Raji (cell line): ENCODE measurements around the gene GTF2H4.

Source experiments
- POLR2A ChIP-seq: IDR thresholded peaks from 2 replicates; pipeline ENCODE4 v1.6.1; 2011; ENCODE audit warnings: low read depth, low read length, control low read depth; ENCODE audit not compliant: insufficient read depth

GTF2H4 gene

DNA sequence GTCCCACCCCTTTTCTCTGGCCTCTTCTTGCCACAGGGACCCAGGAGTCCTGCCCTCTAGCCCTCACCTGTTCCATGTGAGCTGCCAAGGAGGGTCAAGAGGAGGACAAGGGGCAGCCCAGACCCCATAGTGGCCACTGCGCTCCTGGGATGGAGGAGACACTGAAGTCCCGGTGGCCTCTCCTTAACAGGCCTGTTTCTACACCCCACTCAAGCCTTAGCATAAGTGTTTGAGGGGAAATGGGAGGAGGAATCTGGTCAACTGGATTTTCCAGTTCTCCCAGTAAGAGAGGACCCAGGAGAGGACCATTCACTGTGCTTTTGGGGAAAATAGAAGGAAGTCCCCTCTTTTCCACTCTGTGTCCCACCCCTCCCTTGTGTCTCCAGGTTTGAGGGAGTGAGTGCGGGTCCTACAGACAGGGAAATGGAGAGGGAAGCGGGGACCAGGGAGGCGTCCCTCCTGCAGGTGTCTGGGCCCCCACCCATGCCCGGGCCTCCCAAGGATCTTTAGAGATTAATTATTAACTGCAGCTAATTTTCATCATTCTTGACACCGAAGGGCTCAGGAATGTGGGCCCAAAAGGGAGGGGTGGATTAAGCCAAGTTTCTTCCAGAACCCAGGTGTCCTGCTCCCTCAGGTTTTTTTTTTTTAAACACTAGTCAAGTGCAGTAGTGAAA, 24.1 kb downstream of the GTF2H4 start, which contains the start of gene SFTA2:
Gene SFTA2 (minus strand): TSS at position 202 of the 677 bp plus-strand sequence. CDS start 74 bp downstream, at position 128.
- no peak for TF ChIP-seq POLR2A

GRCh38 chr6:30932665-30933365, 24.8 kb downstream of the GTF2H4 start:
- no peak for TF ChIP-seq POLR2A

GRCh38 chr6:30935018-30935417, 27.0 kb downstream of the GTF2H4 start:
- no peak for TF ChIP-seq POLR2A

- no peak for TF ChIP-seq POLR2A
Observed at GRCh38 chr6:30937265-30937664, 29.3 kb downstream of the GTF2H4 start.

- no peak for TF ChIP-seq POLR2A
Observed at GRCh38 chr6:30938730-30939129, 30.7 kb downstream of the GTF2H4 start.

- no peak for TF ChIP-seq POLR2A
Observed at GRCh38 chr6:30939473-30939872, 31.5 kb downstream of the GTF2H4 start.

DNA sequence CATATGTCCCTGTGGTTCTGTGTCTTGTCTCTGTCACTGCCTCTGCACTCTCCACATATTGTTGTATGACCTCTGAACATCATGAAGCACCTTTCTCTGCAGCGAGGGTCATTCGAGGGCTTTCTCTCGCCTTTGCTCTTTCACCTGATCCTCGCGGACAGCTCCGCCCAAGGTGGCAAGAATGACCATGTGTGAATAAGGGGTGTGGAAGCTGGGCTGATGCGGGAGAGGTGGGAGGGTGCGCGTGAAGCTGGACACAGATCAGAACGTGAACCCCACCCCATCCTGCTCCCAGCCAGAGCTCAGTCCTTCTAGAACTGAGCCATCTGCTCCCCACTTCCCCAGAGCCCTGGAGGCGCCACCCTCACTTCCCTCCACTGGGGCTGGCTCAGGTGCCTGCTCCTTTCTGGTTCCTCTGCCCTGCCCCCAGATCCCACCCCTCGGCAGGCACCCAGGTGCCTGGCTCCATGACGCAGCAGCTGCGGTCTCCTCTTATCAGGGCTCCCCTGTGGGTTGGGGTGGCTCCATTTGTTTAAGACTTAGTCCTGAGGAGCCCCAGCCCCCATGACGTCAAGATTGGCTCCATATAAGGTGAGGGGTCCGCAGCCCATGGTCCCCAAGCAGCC, 32.5 kb downstream of the GTF2H4 start, which contains the start of gene MUCL3:
Gene MUCL3 (plus strand): TSS at position 613 of the 626 bp plus-strand sequence. CDS start 27 bp downstream, outside the sequence.
- TF ChIP-seq POLR2A = no peak

DNA sequence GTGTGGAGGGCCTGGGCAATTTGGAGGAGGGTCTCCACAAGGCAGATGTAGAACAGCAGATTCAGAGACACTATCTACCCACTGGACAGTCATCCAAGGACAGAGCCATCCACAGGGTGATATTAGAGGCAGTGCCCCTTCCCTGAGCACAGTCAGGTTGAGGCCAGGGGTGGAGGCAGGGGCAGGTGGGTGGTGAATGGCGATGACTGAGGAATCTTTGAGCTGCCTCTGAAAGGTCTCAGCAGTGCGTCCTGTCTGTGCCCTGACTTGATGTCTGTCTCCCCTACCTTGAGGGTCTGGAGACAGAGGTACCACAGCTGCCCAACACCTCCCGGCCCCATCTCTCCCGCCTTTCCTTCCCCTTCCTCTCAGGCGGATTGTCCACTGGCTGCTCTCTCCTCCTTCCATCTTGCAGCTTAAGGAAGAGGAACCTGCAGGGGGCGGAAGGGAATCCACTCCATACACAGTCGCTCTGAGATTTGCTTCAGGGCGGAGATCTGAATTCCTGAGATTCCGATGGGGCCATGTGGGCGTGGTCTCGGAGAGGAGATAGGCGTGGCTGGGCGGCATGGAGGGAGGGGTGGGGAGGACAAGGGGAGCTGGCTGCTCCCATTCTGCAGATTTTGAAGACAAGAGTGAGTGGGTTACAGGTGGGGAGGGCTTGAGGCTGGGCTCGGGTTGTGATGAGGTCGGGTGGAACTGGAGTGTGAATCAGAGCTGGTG, 34.5 kb downstream of the GTF2H4 start:
- no peak for TF ChIP-seq POLR2A

DNA sequence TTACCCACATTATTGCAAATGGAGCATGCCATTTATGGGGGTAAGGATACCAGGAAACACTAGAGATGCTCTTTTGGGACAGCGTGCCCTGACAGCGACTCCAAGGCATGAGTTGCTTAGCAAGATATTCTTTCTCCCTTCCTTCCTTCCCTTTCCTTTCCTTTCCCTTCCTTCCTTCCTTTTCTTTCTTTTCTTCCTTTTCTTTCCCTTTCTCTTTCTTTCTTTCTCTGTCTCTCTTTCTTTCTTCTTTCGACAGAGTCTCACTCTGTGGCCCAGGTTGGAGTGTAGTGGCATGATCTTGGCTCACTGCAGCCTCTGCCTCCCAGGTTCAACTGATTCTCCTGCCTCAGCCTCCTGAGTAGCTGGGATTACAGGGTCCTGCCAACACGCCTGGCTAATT, 36.0 kb downstream of the GTF2H4 start:
- no peak for TF ChIP-seq POLR2A

DNA sequence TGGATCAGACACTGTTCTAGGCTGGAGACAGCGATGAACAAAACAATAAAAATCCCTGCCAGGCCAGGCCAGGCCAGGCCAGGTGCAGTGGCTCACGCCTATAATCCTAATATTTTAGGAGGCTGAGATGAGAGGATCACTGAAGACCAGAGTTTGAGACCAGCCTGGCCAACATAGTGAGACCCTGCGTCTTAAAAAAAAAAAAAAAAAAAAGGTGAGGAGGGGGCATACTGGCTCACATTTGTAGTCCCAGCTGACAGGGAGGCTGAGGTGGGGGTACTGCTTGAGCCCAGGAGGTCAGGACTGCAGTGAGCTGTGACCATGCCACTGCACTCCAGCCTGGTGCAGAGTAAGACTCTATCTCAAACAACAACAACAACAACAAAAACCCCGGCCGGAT, 37.3 kb downstream of the GTF2H4 start:
- TF ChIP-seq POLR2A = no peak

DNA sequence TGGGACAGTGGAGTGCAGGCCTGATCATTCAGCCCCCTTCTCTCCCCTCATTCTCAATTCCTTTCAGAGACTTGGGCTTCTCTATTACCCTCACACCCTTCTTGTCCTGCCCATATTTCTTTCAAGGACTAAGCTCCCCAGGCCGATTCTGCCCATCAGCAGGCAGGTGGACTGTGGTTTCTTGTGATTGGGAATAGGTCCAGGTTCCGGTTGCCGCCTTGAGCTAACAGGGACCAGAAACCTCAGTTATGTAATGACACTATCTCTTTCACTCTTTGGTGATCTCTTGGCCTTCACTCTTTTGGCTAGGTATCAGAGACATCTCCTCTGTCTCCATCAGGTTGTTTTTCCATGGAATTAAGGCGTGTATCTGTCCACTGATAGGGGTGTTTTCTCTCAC, 39.2 kb downstream of the GTF2H4 start:
- no peak for TF ChIP-seq POLR2A

DNA sequence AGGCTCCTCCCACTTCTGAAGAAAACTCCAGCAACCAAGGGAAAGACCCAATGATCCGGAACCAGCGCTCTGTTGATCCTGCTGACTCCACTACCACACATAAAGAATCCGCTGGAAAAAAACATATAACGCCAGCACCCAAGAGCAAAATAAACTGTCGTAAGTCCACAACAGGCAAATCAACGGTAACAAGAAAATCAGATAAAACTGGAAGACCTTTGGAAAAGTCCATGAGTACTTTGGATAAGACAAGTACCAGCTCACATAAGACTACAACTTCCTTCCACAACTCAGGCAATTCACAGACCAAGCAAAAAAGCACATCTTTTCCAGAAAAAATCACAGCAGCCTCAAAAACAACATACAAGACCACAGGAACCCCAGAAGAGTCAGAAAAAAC, 40.8 kb downstream of the GTF2H4 start:
- TF ChIP-seq POLR2A = no peak

- TF ChIP-seq POLR2A = no peak
Observed at GRCh38 chr6:30951907-30952469, 44.0 kb downstream of the GTF2H4 start.

- TF ChIP-seq POLR2A = no peak
Observed at GRCh38 chr6:30954631-30955366, 46.8 kb downstream of the GTF2H4 start.
